ENCODE data around the gene ZNF579.

Gene ZNF579

DNA sequence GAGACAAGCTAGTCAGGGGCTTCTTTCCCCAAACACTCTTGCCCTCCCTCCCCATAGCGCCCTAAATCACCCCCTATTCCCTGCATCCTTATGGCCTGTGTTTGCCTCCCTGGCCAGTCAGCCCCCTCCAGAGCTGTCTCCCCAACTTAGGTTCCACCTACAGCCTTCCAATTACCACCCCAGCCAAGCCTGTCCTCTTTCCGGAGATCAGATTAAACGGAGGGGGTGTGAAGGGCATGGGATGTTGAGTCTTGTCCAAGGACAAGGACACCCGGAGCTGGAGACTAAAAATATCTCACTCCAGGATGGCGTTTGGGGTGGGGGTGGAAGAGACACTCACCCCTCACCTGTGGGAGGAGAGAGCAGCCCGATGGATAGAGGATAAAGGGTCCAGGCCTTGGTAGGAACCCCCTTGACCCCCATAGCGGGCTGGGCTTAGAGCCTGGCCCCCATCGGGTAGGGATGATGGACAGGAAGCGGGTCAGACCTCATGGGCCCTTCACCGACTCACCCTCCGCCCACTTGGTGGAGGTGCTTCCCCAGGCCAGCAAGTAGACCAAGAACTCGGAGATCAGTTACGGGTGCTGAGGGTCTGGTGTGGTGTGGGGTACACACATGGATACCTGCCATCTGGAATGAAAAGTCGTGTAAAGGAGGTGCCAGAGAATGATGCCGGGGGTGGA lies 30.8 kb upstream of the ZNF579 start:
- no peak for DNase-seq

GRCh38 chr19:55609326-55609725 lies 28.7 kb upstream of the ZNF579 start:
- no peak for DNase-seq

DNA sequence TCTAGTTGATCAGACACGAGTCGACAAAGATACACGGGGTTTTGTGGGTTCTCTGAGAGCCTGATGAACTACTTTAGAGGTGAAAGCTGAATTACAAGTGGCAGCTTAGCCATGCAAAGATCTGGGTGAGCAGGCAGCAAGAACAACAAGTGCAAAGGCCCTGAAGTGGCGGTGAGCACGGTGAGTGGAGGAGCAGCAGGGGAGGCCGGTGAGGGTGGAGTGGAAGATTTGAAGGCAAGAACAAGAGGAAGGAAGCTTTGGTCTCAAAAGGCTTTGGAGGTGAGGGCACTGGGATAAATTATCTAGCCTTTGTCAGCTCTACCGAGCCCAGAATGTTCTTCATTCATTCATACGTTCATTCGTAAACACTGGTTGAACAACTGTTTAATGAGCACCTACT lies 26.2 kb upstream of the ZNF579 start:
- no peak for DNase-seq

DNA sequence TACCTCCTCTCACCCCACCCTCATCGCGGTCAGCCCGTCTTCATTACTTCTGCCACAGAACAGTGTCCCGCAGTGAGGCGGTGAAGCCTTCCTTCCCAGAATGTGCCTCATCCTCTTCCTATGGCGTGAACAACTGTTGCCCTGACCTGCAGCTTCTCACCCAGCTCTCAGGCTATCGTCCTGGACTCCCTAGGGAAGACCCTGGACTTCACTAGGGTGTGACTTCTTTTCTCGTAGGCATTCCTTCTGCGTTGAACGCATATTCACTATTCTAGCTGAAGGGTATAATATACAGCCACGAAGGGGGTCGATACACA lies 25.8 kb upstream of the ZNF579 start:
- no peak for DNase-seq

- DNase-seq = peak; percentile 47
Observed at GRCh38 chr19:55605637-55606470, 25.2 kb upstream of the ZNF579 start, which contains the start of gene ZNF865. TSS of gene ZNF865 (plus strand) at chr19:55605647. CDS start at chr19:55613619, 7,972 bp downstream.

DNA sequence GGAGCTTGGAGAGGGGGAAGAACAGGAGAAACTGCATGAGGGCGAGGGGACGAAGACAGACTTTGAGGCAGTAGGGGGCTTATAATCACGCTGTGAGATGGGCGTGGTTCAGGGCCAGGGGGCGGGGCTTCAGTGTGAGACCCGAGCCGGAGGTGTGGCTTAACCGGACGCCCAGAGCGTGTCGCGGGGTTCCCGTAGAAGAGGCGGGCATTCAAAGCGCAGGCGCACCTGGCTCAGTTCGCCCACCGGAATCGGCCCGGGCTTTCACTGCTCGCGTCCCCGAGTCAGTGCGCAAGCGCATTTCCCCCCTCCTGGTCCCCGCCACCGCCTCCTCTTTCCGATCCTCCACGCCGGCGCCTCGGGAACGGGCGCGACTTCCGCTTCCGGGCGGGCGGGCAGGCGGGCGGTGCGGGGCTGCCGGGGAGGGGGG lies 24.6 kb upstream of the ZNF579 start:
- peak; percentile 91 for DNase-seq

DNA sequence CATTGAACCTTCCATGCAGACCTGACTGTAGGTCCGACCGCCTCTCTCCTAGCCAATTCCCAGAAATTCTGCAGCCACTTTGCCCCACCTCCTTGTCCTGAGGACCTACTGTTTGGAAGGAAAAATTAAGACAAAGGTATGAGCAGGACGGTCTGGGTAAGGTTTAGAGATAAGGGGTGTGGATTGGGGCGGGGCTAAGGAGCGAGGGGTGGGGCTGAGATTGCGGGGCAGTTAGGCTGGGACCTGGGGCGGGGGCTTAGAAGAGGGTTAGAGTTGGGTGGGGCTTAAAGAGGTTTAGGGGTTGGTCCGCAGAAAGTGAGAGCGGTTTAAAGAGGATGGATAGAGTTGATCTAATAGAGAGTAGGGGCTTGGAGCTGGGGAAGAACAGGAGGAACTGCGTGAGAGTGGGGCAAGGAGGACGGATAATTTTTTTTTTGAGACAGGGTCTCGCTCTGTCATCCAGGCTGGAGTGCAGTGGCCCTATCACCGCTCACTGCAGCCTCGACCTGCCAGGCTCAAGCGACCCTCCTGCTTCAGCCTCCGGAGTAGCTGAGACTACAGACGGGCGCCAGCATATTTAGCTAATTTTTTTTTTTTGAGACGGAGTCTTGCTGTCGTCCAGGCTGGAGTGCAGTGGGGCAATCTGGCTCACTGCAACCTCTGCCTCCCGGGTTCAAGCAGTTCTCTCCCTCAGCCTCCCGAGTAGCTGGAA lies 23.1 kb upstream of the ZNF579 start:
- no peak for DNase-seq

GRCh38 chr19:55603115-55603514 lies 22.5 kb upstream of the ZNF579 start:
- no peak for DNase-seq

- DNase-seq = no peak
Observed at GRCh38 chr19:55602104-55603001, 21.7 kb upstream of the ZNF579 start.

DNA sequence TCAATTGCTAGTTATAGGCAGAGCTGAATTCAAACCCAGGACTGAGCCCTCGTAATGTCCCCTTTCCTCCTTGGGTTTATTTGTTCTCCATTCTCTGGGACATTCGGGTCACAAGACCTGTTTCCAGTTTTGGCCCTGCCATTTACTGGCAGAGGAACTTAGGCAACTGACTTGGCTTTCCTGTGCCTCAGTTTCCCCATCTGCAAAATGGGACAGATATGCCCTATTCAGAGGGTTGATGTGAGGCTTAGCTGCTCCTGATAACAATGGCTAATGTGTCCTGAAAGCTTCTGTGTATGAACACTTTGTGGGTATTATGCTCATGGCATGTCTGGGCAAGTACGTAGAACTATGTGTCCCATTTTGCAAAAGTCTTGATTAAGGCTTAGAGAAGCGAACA lies 20.4 kb upstream of the ZNF579 start:
- no peak for DNase-seq

DNA sequence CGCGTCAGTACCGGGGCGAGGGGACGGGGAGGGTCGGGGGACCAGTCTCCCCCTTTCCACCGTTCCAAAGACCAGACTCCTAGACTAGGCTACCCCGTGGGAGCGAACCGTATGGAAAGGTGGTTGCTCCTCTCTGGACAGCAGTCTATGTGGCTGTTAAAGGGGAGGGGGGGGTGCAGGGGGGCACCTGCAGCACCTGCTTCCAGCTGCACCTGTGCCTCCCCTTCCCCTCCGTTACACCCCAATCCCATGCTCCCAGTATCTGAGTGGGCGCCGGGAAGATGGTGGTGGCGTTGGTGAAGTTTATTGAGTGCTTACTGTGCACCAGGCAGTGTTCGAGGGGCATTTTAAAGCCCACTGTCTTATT lies 20.0 kb upstream of the ZNF579 start:
- DNase-seq = no peak

DNA sequence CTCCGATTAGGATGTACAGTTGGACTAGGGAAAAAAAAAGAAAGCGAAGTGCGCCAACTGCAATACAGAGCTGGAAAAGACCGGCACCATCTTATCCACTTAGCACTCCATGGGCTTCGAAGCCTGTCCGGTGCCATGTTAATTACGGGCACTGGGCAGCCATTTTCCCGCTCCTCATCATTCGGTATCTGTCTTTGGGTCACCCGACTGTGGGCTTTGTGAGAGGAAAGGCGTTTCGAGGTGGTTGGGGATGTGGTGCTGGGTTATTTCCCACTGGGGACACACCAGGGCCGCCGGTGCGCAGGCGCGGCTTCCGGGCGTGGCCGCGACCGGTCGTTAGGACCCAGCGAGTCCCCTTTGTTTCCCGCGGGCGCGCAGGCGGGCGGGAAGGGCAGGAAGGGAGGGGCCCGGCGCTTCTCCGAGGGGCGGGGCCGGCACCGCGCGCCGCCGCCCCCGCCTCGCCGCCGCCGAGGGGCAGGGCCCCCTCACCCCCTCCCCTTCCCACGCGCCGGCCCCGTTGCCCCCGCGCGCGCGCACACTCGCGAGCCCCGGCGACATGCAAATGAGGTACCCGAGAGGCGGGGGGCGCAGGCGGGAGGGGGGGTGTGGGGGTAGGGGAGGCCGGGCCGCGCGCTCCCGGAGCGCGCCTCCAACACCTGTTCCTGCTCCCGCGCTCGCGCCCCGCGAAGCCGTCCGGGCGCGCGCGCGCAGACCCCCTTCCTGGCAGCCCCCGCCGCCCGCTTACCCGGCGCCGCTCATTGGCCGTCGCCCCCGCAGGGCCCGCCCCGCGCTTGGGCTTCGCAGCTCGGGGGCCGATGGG lies 19.4 kb upstream of the ZNF579 start, which contains the start of gene ZNF524:
Gene ZNF524, plus strand, starts transcription at position 447 of the 820 bp plus-strand sequence. CDS start 1,825 bp downstream, outside the sequence.
- peak; percentile 84 for DNase-seq

GRCh38 chr19:55599468-55599841 lies 18.8 kb upstream of the ZNF579 start, which contains the start of gene FIZ1:
TSS of gene FIZ1 (minus strand) at chr19:55599517. CDS start at chr19:55597865, 1,652 bp downstream.
- peak; percentile 94 for DNase-seq

GRCh38 chr19:55598719-55599467 lies 18.2 kb upstream of the ZNF579 start:
- DNase-seq = peak; percentile 73

GRCh38 chr19:55598034-55598433 lies 17.4 kb upstream of the ZNF579 start:
- DNase-seq = no peak

GRCh38 chr19:55597501-55597921 lies 16.9 kb upstream of the ZNF579 start:
- DNase-seq = no peak

GRCh38 chr19:55596304-55596703 lies 15.7 kb upstream of the ZNF579 start:
- DNase-seq = no peak

DNA sequence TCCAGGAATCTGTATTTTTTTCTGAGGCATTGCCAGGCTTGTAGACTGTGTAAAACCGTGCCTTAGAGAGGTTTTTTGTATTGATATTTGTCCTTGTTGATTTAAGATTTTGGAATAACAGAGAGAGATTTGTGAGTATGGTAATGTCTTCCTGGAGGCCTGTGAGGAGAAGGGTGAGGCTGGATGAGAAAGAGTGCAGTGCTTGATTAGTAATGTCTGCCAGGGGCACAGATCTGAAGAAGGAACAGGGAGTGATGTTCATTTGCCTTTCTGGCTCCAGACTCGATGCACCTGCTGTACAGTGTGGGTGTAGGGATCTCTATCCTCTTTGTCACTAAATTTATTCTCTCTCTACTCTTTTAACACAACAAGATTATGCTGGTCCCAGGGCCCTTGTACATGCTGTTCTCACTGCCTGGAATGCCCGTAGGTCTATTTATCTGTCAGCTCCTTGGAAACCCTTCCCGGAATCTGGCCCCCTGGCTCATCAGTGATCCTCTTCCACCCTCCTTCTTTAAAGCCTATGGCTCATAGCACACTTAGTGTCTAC lies 14.4 kb upstream of the ZNF579 start:
- DNase-seq = no peak

- DNase-seq = no peak
Observed at GRCh38 chr19:55593096-55593772, 12.6 kb upstream of the ZNF579 start.

All from GF-D8 (cell line).